Activated T-cell treated with anti-CD3 and anti-CD28 coated beads for 24 hours (primary cell): ENCODE data around the gene HERC5.
"Not testable (repeated sequence)": the region's sequence is repeated elsewhere in the genome, so short reads cannot be mapped to it uniquely, and the experiment has no call there.

ENCODE experiments used
- DNase-seq: peaks from one replicate; pipeline ENCODE4 v3.0.0-alpha.2; 2020; ENCODE audit warnings: low read depth

The HERC5 gene

GRCh38 chr4:88448211-88448765, 8.6 kb upstream of the HERC5 start:
- not testable (repeated sequence) for DNase-seq

GRCh38 chr4:88448889-88449288, 8.0 kb upstream of the HERC5 start:
- DNase-seq: no peak

GRCh38 chr4:88449290-88449689, 7.6 kb upstream of the HERC5 start:
- no peak for DNase-seq

GRCh38 chr4:88451205-88451604, 5.7 kb upstream of the HERC5 start:
- DNase-seq: no peak

GRCh38 chr4:88452912-88453311, 4.0 kb upstream of the HERC5 start:
- no peak for DNase-seq

- peak; percentile 25 for DNase-seq
Measured at GRCh38 chr4:88457307-88458103, 586 bp downstream of the HERC5 start.

- DNase-seq: no peak
Measured at GRCh38 chr4:88458104-88458740, 1.3 kb downstream of the HERC5 start.

GRCh38 chr4:88465653-88466192, 8.8 kb downstream of the HERC5 start:
- DNase-seq: no peak

- DNase-seq: no peak
Measured at GRCh38 chr4:88467392-88467791, 10.5 kb downstream of the HERC5 start.

- no peak for DNase-seq
Measured at GRCh38 chr4:88477229-88477860, 20.4 kb downstream of the HERC5 start.

GRCh38 chr4:88478247-88478646, 21.3 kb downstream of the HERC5 start:
- DNase-seq: no peak

- no peak for DNase-seq
Measured at GRCh38 chr4:88481537-88481936, 24.6 kb downstream of the HERC5 start.

- DNase-seq: no peak
Measured at GRCh38 chr4:88489100-88489761, 32.3 kb downstream of the HERC5 start.

- no peak for DNase-seq
Measured at GRCh38 chr4:88497859-88498409, 41.0 kb downstream of the HERC5 start.

- no peak for DNase-seq
Measured at GRCh38 chr4:88503344-88503743, 46.4 kb downstream of the HERC5 start.

- no peak for DNase-seq
Measured at GRCh38 chr4:88511236-88511635, 54.3 kb downstream of the HERC5 start.

GRCh38 chr4:88514557-88515511, 57.9 kb downstream of the HERC5 start:
- DNase-seq: no peak

- no peak for DNase-seq
Measured at GRCh38 chr4:88516746-88517145, 59.8 kb downstream of the HERC5 start.

- no peak for DNase-seq
Measured at GRCh38 chr4:88517825-88518224, 60.9 kb downstream of the HERC5 start.

GRCh38 chr4:88518911-88519310, 62.0 kb downstream of the HERC5 start:
- DNase-seq: no peak
